Measurements from ENCODE around the gene JAZF1. TPM values are rescaled to one million over a fixed set of nuclear protein-coding genes. Genes with fewer than 3 reads are reported as not detected.
A peak's percentile ranks its signal among the peaks of the same experiment; 100 is the strongest.

JAZF1 gene
- total RNA-seq, 2 experiments from 2014 or later = 3.3 to 4.0 TPM

DNA sequence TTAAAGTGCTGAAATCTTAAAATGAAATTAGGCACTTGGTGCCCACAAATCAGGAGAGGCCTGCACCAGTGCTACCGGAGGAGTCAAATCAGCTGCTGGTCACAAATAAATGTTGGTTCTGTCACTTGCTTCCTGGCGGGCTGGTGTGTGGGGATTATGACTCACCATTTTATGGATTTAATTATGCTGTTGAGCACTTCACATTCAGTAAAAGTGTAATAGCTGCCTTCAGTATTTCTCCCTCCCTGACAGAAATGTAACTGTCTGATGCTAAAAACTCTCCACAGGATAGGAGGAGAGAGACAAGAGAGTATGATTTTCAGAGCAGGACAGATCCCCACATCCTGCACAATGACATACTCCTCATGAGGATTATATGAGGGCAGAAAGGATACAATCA, 186.0 kb downstream of the JAZF1 start:
- ATAC-seq = no peak
- Mint-ChIP-seq H3K4me3 (no peak overlapping the region), H3K27ac (no peak overlapping the region), H3K27me3 (no peaks in the 10 kb centered on the region), H3K9me3 (no peaks in the 10 kb centered on the region), H3K4me1 (ENCODE audit: low read depth) (peaks cover 6% of the 10 kb centered on the region), H3K36me3 (ENCODE audit: low read depth) (no peaks in the 10 kb centered on the region)
- ChIA-PET CTCF (interaction anchor here (1.0 kb wide), 1 partner anchor 785 kb away, joined by 3 read pairs; no protein-coding TSS in a partner anchor), POLR2A (no interaction called here)
- intact Hi-C loops (cut with micrococcal nuclease) = no loop called here
- DNase-seq = no peak
- TF ChIP-seq, protein P1, sequence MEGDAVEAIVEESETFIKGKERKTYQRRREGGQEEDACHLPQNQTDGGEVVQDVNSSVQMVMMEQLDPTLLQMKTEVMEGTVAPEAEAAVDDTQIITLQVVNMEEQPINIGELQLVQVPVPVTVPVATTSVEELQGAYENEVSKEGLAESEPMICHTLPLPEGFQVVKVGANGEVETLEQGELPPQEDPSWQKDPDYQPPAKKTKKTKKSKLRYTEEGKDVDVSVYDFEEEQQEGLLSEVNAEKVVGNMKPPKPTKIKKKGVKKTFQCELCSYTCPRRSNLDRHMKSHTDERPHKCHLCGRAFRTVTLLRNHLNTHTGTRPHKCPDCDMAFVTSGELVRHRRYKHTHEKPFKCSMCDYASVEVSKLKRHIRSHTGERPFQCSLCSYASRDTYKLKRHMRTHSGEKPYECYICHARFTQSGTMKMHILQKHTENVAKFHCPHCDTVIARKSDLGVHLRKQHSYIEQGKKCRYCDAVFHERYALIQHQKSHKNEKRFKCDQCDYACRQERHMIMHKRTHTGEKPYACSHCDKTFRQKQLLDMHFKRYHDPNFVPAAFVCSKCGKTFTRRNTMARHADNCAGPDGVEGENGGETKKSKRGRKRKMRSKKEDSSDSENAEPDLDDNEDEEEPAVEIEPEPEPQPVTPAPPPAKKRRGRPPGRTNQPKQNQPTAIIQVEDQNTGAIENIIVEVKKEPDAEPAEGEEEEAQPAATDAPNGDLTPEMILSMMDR (IDR thresholded peaks at IDR 0.05) = no peak

DNA sequence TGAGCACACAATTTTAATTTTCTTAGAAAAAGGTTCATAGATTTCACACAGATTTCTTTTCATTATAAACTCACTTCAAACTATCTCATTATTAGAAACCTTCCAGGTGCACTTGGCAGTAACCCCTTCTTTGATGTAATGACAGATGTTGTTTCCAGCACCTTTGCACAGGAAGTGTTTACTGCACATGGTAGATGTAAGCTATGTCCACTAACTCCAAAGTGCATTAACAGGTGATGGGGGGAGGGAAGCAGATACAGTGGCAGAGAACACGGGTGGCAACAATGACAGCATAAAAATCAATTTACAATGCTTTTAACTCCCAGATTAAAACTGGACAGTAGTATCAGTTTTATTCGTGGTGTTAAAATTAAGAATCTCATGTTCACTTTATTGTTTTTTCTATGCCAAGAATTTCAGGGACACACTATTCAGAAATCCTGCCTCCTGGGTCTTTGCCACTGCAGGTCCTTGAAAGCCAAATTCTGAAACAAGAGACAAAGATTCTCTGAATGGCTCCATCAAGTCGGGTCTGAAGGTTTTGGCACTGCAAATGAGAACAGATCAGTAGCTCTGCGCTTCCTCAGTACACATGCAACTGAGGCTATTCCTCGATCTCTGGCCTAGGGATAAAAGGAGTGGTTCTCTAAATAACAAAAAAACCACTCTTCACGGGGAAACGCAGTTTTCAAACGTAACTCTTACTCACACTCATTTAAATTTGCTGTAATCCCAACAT, 187.7 kb downstream of the JAZF1 start:
- TF ChIP-seq, protein P1 (IDR thresholded peaks at IDR 0.05) = no peak
- Mint-ChIP-seq H3K36me3 (ENCODE audit: low read depth) (peaks cover 6% of the 10 kb centered on the region), H3K27me3 (no peaks in the 10 kb centered on the region), H3K9me3 (peaks cover 2% of the 10 kb centered on the region), H3K4me3 (no peak overlapping the region), H3K27ac (no peak overlapping the region), H3K4me1 (ENCODE audit: low read depth) (peaks cover 6% of the 10 kb centered on the region)
- intact Hi-C loops (cut with micrococcal nuclease) = no loop called here
- ATAC-seq (no peak), DNase-seq (no peak)
- POLR2A ChIA-PET = no interaction called here
- CTCF ChIA-PET = no interaction called here

DNA sequence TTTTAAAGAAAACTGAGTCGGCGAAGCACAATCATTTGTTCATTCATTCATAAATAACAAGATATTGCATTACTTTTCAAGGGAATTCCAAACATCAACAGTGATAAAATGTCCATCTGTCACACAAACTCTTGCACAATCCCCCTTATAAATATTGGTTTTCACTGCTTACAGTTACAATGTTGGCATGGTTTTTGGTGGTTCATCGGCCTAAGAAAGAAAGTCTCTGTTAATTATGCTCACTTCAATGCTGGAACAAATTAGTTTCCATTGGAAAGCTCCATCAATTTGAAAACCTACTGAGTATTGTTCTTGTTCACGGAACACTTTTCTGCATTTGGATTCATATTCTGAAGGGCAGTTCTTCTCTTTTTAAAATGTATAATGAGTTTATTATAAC, 188.5 kb downstream of the JAZF1 start:
- ATAC-seq (no peak), DNase-seq (no peak)
- CTCF ChIA-PET = no interaction called here
- H3K9me3 Mint-ChIP-seq = peaks cover 2% of the 10 kb centered on the region
- peaks cover 8% of the 10 kb centered on the region for H3K36me3 Mint-ChIP-seq (ENCODE audit: low read depth)
- intact Hi-C loops (cut with micrococcal nuclease) = no loop called here
- TF ChIP-seq, protein P1 (IDR thresholded peaks at IDR 0.05) = no peak
- H3K27me3 Mint-ChIP-seq = no peaks in the 10 kb centered on the region
- H3K4me1 Mint-ChIP-seq (ENCODE audit: low read depth) = peaks cover 6% of the 10 kb centered on the region
- H3K4me3 Mint-ChIP-seq = no peak overlapping the region
- H3K27ac Mint-ChIP-seq = no peak overlapping the region
- POLR2A ChIA-PET = no interaction called here

- peaks cover 8% of the 10 kb centered on the region for H3K36me3 Mint-ChIP-seq (ENCODE audit: low read depth)
- H3K27ac Mint-ChIP-seq = peak overlapping the region; percentile 27
- ChIA-PET POLR2A (no interaction called here), CTCF (no interaction called here)
- no peak overlapping the region for H3K4me3 Mint-ChIP-seq
- intact Hi-C loops (cut with micrococcal nuclease) = no loop called here
- peaks cover 6% of the 10 kb centered on the region for H3K4me1 Mint-ChIP-seq (ENCODE audit: low read depth)
- no peak for ATAC-seq
- TF ChIP-seq, protein P1 (IDR thresholded peaks at IDR 0.05) = no peak
- H3K9me3 Mint-ChIP-seq = peaks cover 2% of the 10 kb centered on the region
- H3K27me3 Mint-ChIP-seq = no peaks in the 10 kb centered on the region
- no peak for DNase-seq
These were observed 189.5 kb downstream of the JAZF1 start for GRCh38 chr7:27991006-27991528.

DNA sequence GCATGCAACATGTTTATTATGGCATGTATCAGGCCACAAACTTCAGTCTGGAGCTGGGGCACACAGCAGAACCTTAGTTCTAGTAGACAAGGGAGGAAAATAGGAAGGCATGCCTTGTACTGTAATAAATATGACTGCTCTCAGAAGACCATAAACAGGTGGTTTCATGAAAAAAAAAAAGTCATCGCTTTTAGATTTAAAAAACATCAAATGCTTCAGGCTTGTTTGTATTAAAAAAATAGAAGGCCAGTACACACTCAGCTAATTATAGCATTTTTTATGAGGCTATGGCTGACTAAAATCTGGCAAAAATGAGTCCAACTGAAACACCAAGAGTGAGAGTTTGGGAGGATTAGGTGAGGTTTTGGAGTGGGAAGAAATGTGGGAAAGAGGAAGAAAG, 204.1 kb downstream of the JAZF1 start:
- ChIA-PET CTCF (no interaction called here), POLR2A (no interaction called here)
- no peaks in the 10 kb centered on the region for H3K27me3 Mint-ChIP-seq
- intact Hi-C loops (cut with micrococcal nuclease) = no loop called here
- H3K9me3 Mint-ChIP-seq = peaks cover 6% of the 10 kb centered on the region
- TF ChIP-seq, protein P1 (IDR thresholded peaks at IDR 0.05) = no peak
- ATAC-seq (no peak), DNase-seq (no peak)
- no peak overlapping the region for H3K27ac Mint-ChIP-seq
- no peaks in the 10 kb centered on the region for H3K36me3 Mint-ChIP-seq (ENCODE audit: low read depth)
- H3K4me1 Mint-ChIP-seq (ENCODE audit: low read depth) = peaks cover 14% of the 10 kb centered on the region
- no peak overlapping the region for H3K4me3 Mint-ChIP-seq

All from activated CD8-positive, alpha-beta T cell treated with anti-CD3 and anti-CD28 coated beads for 36 hours (primary cell).